Activated CD8-positive, alpha-beta memory T cell treated with anti-CD3 and anti-CD28 coated beads, Interleukin-2, amount 10 ng/mL, durations not matched to agents 7 days and 5 days (primary cell): Measurements from ENCODE around the gene CTXND1. TPM values are rescaled to one million over a fixed set of nuclear protein-coding genes. Genes with fewer than 3 reads are reported as not detected.

Source experiments
- ATAC-seq: fragments of 150-1000 bp; cut with Tn5 transposase; one replicate; pipeline ENCODE4 v1.10.0; 2021; ENCODE audit warnings: moderate library complexity
- CTCF ChIA-PET: fragments of 350-600 bp; sonication (Branson Sonifier 250); formaldehyde crosslinking; loops from one replicate; lab custom pipeline; 2021; ENCODE audit warnings: antibody characterized with exemption; lab: Charles Lee
- DNase-seq: peaks from one replicate; pipeline ENCODE4 v3.0.0-alpha.2; 2020
- H3K27ac Mint-ChIP-seq: one replicate; pipeline ENCODE4 v1.8.0; 2021; ENCODE audit warnings: mild to moderate bottlenecking, mixed read lengths
- H3K27me3 Mint-ChIP-seq: one replicate; pipeline ENCODE4 v1.8.0; 2021; ENCODE audit warnings: mixed read lengths
- H3K36me3 Mint-ChIP-seq: one replicate; pipeline ENCODE4 v1.8.0; 2021; ENCODE audit warnings: mild to moderate bottlenecking, mixed read lengths
- H3K4me1 Mint-ChIP-seq: one replicate; pipeline ENCODE4 v1.8.0; 2021; ENCODE audit warnings: mixed read lengths
- H3K4me3 Mint-ChIP-seq: one replicate; pipeline ENCODE4 v1.8.0; 2021; ENCODE audit warnings: mild to moderate bottlenecking, moderate library complexity, mixed read lengths
- H3K9me3 Mint-ChIP-seq: one replicate; pipeline ENCODE4 v1.8.0; 2022; ENCODE audit warnings: low read depth, mixed read lengths
- total RNA-seq, 2 experiments: library from RNA; stranded (reverse); gene quantifications; one replicate each; pipeline ENCODE4 v1.2.3, GENCODE V29; 2021

CTXND1 gene
- total RNA-seq, 2 experiments from 2014 or later: not detected

DNA sequence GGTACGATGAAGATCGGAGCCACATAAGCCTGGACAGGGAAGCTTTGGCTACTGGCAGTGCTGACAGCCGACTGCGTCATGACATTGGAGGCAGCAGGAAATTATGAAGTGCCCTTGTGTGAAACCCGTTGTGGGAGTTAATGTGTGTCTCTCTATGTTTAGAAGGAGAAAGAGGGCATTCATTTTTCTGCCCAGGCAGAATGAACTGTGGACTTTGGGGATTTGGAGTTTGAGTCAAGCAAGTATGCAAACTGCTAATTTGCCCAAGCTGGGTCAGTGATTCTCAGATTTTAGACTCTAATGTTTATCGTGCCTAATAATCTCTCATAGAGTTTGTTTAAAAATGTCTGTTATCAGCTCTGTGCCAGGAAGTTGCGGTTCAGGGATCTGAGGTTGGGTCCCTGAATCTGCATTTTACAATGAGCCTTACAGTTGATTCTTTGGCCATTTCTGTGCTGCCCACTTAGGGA, 5.6 kb downstream of the CTXND1 start:
- CTCF ChIA-PET: no interaction called here
- no peaks in the 10 kb centered on the region for H3K9me3 Mint-ChIP-seq
- no peak overlapping the region for H3K27ac Mint-ChIP-seq
- H3K4me1 Mint-ChIP-seq: peaks cover 9% of the 10 kb centered on the region
- no peak for ATAC-seq
- DNase-seq: no peak
- H3K27me3 Mint-ChIP-seq: peaks cover 76% of the 10 kb centered on the region
- no peak overlapping the region for H3K4me3 Mint-ChIP-seq
- no peaks in the 10 kb centered on the region for H3K36me3 Mint-ChIP-seq

DNA sequence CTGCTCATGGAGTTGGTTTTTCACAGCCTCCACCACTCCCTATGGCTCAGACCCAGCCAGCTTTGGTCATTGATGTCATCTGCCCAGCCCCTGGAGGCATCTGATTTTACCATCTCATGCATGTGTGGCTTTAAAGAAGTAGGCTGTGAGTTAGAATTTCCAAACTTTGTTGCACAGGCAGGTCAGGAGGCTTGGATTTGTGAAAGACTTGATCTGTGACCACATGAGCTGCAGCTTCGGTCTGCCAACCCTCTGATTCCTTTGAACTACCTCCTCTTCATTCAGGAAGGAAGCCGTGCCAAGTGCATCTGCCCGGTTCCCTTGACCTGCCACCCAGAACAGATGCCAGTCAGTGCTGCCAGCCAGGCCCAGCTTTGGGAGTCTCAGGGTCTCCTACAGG, 9.2 kb downstream of the CTXND1 start:
- H3K4me1 Mint-ChIP-seq: peaks cover 9% of the 10 kb centered on the region
- no peaks in the 10 kb centered on the region for H3K9me3 Mint-ChIP-seq
- no peaks in the 10 kb centered on the region for H3K36me3 Mint-ChIP-seq
- ATAC-seq (no peak), DNase-seq (no peak)
- no peak overlapping the region for H3K4me3 Mint-ChIP-seq
- CTCF ChIA-PET: no interaction called here
- peaks cover 55% of the 10 kb centered on the region for H3K27me3 Mint-ChIP-seq
- no peak overlapping the region for H3K27ac Mint-ChIP-seq

DNA sequence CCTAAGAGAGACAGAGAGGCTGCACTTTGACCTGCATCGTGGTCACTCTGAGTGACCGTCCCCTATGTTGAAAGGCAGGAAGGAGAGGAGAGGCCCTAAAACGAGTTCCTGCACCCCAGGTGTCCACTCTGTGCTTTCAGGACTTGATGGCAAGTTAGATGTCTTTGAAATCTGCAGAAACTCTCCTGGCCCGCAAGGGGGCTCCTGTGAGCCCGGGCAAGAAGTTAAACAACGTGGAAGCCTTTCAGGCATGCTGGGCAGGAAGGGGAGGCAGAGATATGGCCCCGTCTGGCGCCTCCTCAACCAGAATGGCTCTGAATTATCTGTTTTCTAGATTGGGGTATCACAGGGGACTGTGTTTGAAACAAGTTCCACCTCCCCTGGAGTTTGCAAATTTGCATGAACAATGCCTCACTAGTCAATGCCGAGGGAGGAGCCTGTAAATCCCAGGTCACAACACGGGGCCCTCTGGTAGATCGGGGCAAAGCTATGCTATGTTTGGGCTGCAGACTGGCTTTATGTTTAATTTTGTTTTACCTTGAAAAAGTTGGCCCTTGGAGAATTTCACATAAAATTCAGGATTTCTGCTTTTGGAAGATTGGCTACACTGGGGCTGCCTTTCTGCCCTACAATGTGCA, 9.8 kb downstream of the CTXND1 start:
- CTCF ChIA-PET: no interaction called here
- Mint-ChIP-seq H3K4me3 (no peak overlapping the region), H3K27me3 (peaks cover 54% of the 10 kb centered on the region), H3K36me3 (no peaks in the 10 kb centered on the region), H3K27ac (no peak overlapping the region), H3K4me1 (peaks cover 9% of the 10 kb centered on the region), H3K9me3 (no peaks in the 10 kb centered on the region)
- no peak for ATAC-seq
- no peak for DNase-seq

DNA sequence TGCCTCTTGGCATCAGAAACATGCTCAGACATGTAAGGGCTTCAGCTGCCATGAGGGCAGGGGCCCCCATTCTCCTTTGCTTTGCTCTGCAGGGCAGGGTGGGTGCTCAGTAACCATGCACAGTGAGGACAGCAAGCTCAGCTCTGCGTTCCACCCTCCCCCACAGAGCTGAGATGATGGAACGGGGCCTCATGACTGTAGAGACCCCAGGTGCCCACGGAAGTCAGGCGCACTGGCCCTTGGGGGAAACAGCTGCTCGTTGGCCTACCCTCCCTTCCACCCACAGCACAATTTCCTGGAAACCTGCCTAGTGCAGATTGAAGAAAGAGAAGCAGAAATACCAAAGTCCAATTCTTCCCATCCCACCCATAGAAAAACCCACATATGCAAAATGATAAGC, 10.5 kb downstream of the CTXND1 start:
- H3K9me3 Mint-ChIP-seq: no peaks in the 10 kb centered on the region
- CTCF ChIA-PET: no interaction called here

DNA sequence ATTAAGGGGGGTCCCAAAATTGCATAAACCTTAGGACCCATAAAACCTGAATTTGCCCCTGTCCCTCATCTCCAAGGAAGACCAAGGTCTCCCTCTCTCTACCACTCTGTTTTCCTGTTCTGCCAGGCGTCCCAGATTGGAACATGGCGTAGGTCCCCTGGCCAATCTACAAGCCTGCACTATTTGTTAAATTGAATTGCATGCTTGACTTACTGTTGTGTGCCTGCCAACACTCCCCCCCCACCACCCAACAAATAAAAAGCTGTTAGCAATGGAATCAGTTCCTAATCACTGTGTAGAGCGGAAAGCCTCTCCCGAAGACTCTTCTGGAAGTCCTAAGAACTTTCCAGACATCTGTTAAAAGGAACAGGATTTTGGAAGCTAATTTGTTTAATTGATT, 11.7 kb downstream of the CTXND1 start:
- H3K27me3 Mint-ChIP-seq: peaks cover 45% of the 10 kb centered on the region
- H3K4me3 Mint-ChIP-seq: no peak overlapping the region
- DNase-seq: no peak
- H3K4me1 Mint-ChIP-seq: peaks cover 9% of the 10 kb centered on the region
- H3K27ac Mint-ChIP-seq: no peak overlapping the region
- no peak for ATAC-seq
- CTCF ChIA-PET: no interaction called here
- H3K9me3 Mint-ChIP-seq: no peaks in the 10 kb centered on the region
- no peaks in the 10 kb centered on the region for H3K36me3 Mint-ChIP-seq

More for the DNA sequence above, 10.5 kb downstream of the CTXND1 start:
- peaks cover 9% of the 10 kb centered on the region for H3K4me1 Mint-ChIP-seq
- H3K36me3 Mint-ChIP-seq: no peaks in the 10 kb centered on the region
- peaks cover 47% of the 10 kb centered on the region for H3K27me3 Mint-ChIP-seq
- no peak overlapping the region for H3K27ac Mint-ChIP-seq
- H3K4me3 Mint-ChIP-seq: no peak overlapping the region
- no peak for DNase-seq
- no peak for ATAC-seq

DNA sequence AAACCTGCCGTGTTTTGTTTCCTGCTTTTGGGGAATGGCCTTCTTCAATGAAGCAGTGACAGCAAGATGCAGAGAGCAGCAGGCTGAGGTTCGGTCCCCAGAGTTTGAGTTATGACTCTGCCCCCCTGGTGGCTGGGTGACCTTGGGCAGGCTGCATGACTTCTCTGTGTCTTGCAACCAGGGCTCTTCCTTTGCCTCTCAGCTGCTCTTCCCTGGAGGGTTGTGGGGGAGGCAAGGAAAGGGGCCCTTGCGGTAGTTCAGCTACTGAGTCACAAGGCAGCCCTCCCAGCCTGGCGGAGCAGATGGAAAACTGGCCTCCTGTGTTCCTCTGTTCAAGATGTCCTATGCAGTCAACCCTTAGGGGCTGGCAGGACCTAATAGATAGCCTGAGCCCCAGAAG, 17.1 kb downstream of the CTXND1 start:
- Mint-ChIP-seq H3K4me1 (no peaks in the 10 kb centered on the region), H3K4me3 (no peak overlapping the region), H3K27me3 (peaks cover 33% of the 10 kb centered on the region), H3K27ac (no peak overlapping the region), H3K9me3 (no peaks in the 10 kb centered on the region), H3K36me3 (no peaks in the 10 kb centered on the region)
- DNase-seq (peak; percentile 62), ATAC-seq (peak; percentile 55)
- CTCF ChIA-PET: interaction anchor here (1.0 kb wide), 1 partner anchor 9 kb away, joined by 3 read pairs; no protein-coding TSS in a partner anchor

DNA sequence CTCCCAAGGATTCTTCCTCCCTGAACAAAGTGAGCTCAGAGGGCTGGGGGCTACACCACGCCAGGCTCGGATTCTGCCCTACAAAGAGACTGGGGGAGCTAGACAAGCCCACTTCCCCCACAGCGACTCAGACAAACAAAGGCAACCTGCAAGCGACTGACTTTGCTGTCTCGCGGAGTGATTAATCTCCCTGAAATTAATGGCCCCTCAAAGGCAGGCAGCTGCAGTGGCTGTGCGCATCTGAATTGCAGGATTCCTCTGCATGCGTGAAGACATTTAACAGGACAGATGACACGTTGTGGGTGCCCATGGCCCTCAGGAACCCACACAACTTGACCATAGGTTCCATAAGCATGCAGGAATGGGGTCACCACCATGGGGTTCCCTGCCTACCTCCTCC, 18.4 kb downstream of the CTXND1 start:
- Mint-ChIP-seq H3K36me3 (no peaks in the 10 kb centered on the region), H3K27ac (no peak overlapping the region), H3K4me3 (no peak overlapping the region), H3K4me1 (no peaks in the 10 kb centered on the region), H3K9me3 (no peaks in the 10 kb centered on the region), H3K27me3 (peaks cover 36% of the 10 kb centered on the region)
- no peak for ATAC-seq
- no peak for DNase-seq
- CTCF ChIA-PET: no interaction called here

DNA sequence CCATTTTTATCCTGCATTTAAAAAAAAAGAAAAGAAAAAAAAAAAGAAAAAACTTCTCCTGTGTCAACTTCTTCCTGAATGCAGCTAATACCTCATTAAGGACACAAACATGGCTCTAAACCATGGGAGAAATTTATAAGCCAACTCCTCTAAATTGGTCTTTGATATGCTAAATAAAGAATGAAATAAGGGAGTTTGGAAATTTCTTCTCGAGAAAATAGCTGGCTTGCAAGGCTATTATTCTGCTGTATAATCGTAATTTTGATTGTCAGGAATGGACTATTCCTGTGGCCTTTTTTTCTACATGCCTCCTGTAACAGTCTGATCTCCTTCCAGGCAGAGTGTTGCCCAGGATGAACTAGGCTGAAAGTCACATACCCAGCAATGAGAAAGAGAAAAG, 20.6 kb downstream of the CTXND1 start:
- H3K27me3 Mint-ChIP-seq: peaks cover 53% of the 10 kb centered on the region
- H3K36me3 Mint-ChIP-seq: no peaks in the 10 kb centered on the region
- H3K4me1 Mint-ChIP-seq: no peaks in the 10 kb centered on the region
- H3K9me3 Mint-ChIP-seq: no peaks in the 10 kb centered on the region
- ATAC-seq (no peak), DNase-seq (no peak)
- H3K27ac Mint-ChIP-seq: no peak overlapping the region
- H3K4me3 Mint-ChIP-seq: no peak overlapping the region
- CTCF ChIA-PET: no interaction called here

DNA sequence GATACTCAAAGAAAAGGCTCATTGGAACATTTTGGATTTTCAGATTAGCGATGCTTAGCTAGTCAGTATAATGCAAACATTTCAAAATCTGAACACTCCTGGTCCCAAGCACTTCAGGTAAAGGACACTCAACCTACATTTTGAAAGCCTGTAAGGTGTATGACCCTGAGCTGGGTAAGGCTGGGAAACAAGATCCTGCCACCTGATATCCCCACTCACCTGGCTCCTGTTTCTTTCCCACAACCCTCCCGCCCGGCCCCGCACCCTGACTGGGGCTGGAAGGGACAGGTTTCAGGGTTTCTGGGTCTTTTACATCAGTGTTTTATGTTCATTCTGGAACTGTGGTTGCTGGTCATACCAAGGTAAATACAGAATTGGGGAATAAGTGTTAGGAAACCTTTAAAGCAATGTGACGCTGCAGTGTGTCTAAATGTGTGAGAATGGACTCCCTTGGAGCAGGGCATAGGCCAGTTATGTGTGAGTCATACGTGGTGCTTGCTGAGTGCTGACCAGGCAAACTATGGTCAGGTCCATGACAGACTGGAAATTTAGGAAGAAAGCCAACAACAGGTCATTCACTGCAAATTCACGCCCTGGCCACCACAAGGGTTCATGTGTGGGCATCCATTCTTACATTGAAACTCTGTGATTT, 22.9 kb downstream of the CTXND1 start:
- Mint-ChIP-seq H3K36me3 (no peaks in the 10 kb centered on the region), H3K4me3 (no peak overlapping the region), H3K4me1 (no peaks in the 10 kb centered on the region), H3K9me3 (no peaks in the 10 kb centered on the region), H3K27ac (no peak overlapping the region), H3K27me3 (peaks cover 67% of the 10 kb centered on the region)
- CTCF ChIA-PET: no interaction called here
- ATAC-seq (no peak), DNase-seq (no peak)

DNA sequence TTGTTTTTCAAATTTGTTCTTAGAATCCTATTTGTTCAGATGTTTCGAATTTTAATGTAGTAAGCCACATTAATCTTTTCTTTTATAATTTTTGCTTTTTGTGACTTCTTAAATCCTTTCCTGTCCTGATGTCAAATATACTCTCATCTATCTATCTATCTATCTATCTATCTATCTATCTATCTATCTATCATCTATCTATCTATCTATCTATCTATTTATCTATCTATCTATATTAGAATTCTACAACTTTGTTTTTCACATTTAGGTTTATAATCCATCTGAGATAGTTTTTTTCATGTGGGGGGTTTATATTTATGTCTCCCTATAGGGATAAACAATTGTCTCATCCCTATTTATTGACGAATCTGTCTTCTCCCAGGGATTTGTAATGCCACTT, 32.1 kb downstream of the CTXND1 start:
- ATAC-seq (no peak), DNase-seq (no peak)
- H3K36me3 Mint-ChIP-seq: no peaks in the 10 kb centered on the region
- CTCF ChIA-PET: no interaction called here
- H3K4me1 Mint-ChIP-seq: no peaks in the 10 kb centered on the region
- peaks cover 22% of the 10 kb centered on the region for H3K27me3 Mint-ChIP-seq
- H3K4me3 Mint-ChIP-seq: no peak overlapping the region
- H3K27ac Mint-ChIP-seq: no peak overlapping the region
- H3K9me3 Mint-ChIP-seq: no peaks in the 10 kb centered on the region

DNA sequence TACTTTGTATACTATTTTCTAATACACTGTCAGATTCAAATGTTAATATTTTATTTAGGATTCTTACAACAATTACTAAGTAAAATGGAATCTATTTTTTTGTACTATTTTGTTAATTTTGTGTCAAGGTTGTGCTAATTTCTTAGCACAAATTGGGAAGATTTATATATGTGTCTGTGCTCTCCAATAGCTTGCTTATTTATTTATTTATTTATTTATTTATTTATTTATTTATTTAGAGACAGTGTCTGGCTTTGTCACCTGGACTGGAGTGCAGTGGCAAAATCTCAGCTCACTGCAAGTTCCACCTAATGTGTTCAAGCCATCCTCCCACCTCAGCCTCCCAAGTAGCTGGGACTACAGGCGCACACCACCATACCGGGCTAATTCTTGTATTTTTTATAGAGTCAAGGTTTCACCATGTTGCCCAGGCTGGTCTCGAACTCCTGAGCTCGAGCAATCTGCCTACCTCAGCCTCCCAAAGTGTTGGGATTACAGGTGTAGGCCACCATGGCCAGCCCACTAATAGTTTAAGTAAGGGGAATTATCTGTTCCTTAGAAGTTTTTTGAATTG, 34.6 kb downstream of the CTXND1 start:
- DNase-seq: no peak
- CTCF ChIA-PET: no interaction called here
- Mint-ChIP-seq H3K27me3 (peaks cover 22% of the 10 kb centered on the region), H3K27ac (no peak overlapping the region), H3K4me1 (no peaks in the 10 kb centered on the region), H3K9me3 (no peaks in the 10 kb centered on the region), H3K36me3 (no peaks in the 10 kb centered on the region), H3K4me3 (no peak overlapping the region)
- no peak for ATAC-seq

DNA sequence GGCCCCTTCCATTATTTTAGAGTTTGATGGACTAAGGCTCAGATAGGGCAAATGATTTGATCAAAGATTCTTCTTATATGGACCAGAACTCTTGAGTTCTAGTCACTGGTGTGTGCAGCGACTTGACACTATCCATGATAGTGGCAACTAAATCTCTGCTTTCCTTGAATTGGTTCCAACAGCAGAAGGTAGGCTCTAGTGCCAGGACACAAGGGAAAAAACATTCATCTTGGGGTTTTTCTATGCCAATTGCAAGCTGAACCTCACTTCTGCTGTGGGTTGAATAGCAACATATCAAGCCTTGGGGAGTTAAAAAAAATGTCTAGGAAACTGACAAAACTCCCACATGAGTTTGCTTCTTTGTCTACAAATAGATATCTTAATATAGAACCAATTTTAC, 35.1 kb downstream of the CTXND1 start:
- no peak for DNase-seq
- Mint-ChIP-seq H3K27me3 (peaks cover 24% of the 10 kb centered on the region), H3K4me3 (no peak overlapping the region), H3K27ac (no peak overlapping the region), H3K9me3 (no peaks in the 10 kb centered on the region), H3K36me3 (no peaks in the 10 kb centered on the region), H3K4me1 (no peaks in the 10 kb centered on the region)
- CTCF ChIA-PET: no interaction called here
- no peak for ATAC-seq

DNA sequence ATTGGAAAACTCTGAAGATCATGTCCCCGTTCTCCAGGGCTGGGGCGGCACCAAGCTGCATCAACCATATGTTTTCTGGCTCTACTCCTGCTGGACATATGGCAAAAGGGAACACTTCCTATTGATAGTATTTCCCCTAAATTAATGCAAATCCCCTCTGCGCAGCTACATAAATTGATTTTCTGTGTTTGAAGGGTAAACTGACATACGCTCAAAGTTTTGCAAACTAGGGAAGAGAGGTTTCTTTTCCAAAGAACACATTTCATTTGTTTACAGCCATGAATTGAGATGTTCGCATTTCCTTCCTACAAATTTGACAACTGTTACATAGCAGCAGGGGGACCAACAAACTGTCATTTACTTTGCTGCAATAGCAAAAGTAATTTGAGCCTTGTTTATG, 35.9 kb downstream of the CTXND1 start:
- Mint-ChIP-seq H3K9me3 (no peaks in the 10 kb centered on the region), H3K36me3 (no peaks in the 10 kb centered on the region)
- CTCF ChIA-PET: no interaction called here

DNA sequence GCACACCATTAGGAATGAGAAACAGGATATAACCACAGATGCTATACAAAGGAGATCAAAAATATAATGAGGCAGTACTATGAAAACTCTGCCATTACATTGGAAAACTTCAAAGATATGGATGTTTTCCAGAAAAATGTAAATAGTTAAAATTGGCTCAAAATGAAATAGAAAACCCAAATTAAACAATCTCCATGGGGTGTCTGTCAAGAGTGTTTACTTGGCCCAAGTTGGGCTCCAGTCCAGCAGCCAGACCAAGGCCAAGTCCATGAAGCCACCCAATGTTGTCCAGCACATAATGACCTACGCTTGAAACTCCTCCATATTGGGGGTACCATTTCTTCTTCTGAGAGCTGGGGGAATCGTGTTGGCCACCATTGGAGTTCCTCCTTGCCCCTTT, 37.1 kb downstream of the CTXND1 start:
- Mint-ChIP-seq H3K4me3 (no peak overlapping the region), H3K27ac (no peak overlapping the region), H3K27me3 (peaks cover 37% of the 10 kb centered on the region), H3K9me3 (no peaks in the 10 kb centered on the region), H3K36me3 (no peaks in the 10 kb centered on the region), H3K4me1 (no peaks in the 10 kb centered on the region)
- DNase-seq (no peak), ATAC-seq (no peak)
- CTCF ChIA-PET: no interaction called here

More for the DNA sequence above, 35.9 kb downstream of the CTXND1 start:
- no peak for ATAC-seq
- Mint-ChIP-seq H3K27ac (no peak overlapping the region), H3K4me1 (no peaks in the 10 kb centered on the region), H3K4me3 (no peak overlapping the region), H3K27me3 (peaks cover 29% of the 10 kb centered on the region)
- no peak for DNase-seq
